ENCODE results near the gene NTN4.

The NTN4 gene

DNA sequence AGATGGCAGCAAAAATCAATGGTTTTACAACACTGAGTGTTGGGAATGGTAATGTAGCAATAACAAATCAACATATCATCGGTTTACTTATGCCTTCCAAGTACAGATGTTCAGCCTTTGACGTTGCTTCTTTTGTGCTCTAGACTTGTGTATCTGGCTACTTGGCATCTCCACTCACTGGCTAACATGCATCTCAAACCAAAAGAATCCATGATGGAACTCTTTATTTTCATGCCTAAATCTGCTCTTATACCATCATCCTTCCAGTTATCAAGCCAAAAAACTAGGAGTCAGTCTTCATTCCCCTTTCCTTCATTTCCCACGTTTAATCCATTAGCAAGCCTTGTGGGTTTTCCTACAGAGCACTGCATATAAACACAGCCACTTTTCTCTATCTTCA, 150.0 kb downstream of the NTN4 start:
- Histone ChIP-seq H3K4me3 (ENCODE audit: severe bottlenecking) (no peak overlapping the region), H3K36me3 (ENCODE audit: low read depth) (no peaks in the 10 kb centered on the region), H3K4me1 (ENCODE audit: insufficient read depth, poor library complexity, severe bottlenecking) (peaks cover 11% of the 10 kb centered on the region), H3K9me3 (ENCODE audit: severe bottlenecking) (no peaks in the 10 kb centered on the region), H3K27me3 (ENCODE audit: insufficient read depth, poor library complexity, severe bottlenecking) (no peaks in the 10 kb centered on the region), H3K27ac (ENCODE audit: poor library complexity, severe bottlenecking) (no peak overlapping the region)
- no peak for TF ChIP-seq CTCF (IDR thresholded peaks at IDR 0.05; ENCODE audit: poor library complexity, severe bottlenecking)
- ATAC-seq (ENCODE audit: low read depth): no peak
- DNase-seq (ENCODE audit: low spot score): no peak

DNA sequence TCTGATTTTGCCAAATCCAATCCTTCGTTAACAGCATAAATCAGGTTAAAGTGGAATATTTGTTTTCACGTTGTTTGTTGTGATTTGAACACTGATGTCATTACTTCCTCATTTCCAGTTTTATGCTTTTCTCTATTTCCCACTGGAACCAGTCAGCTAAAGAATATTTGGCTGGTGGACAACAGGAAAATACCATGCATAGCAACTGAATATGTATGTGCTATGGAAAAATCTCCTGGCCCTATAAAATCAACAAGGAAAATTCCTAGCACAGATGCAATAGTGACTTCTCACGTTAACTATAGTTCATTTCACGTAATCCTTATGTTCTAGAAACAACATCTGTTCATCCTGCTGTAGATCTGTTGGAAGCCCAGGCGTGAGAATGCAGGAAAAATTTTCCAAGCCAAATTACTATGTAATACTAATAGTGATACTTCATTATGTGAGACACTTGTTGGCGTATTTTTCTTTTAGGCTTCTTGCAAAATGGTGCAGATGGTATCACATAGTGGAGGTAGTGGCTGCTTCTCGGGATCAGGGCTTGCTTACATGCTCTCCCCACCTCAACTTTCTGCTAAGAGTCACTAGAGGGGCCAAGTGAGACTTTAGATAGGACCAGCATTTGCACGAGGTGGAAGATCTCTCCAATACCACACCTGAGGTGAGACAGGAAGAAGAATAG, 153.0 kb downstream of the NTN4 start:
- peaks cover 39% of the 10 kb centered on the region for H3K4me1 ChIP-seq (ENCODE audit: insufficient read depth, poor library complexity, severe bottlenecking)
- no peak for DNase-seq (ENCODE audit: low spot score)
- no peaks in the 10 kb centered on the region for H3K27me3 ChIP-seq (ENCODE audit: insufficient read depth, poor library complexity, severe bottlenecking)
- peak overlapping the region; percentile 98 for H3K27ac ChIP-seq (ENCODE audit: poor library complexity, severe bottlenecking)
- no peak for TF ChIP-seq CTCF (IDR thresholded peaks at IDR 0.05; ENCODE audit: poor library complexity, severe bottlenecking)
- ATAC-seq (ENCODE audit: low read depth): peak; percentile 9; the same call in 2 of the 3 replicates
- H3K9me3 ChIP-seq (ENCODE audit: severe bottlenecking): no peaks in the 10 kb centered on the region
- H3K36me3 ChIP-seq (ENCODE audit: low read depth): no peaks in the 10 kb centered on the region
- H3K4me3 ChIP-seq (ENCODE audit: severe bottlenecking): no peak overlapping the region

GRCh38 chr12:95637010-95637409, 153.6 kb downstream of the NTN4 start:
- peak overlapping the region; percentile 98 for H3K27ac ChIP-seq (ENCODE audit: poor library complexity, severe bottlenecking)
- DNase-seq (ENCODE audit: low spot score) (no peak), ATAC-seq (ENCODE audit: low read depth) (no peak)
- TF ChIP-seq CTCF (IDR thresholded peaks at IDR 0.05; ENCODE audit: poor library complexity, severe bottlenecking): no peak
- H3K4me1 ChIP-seq (ENCODE audit: insufficient read depth, poor library complexity, severe bottlenecking): peaks cover 41% of the 10 kb centered on the region
- no peaks in the 10 kb centered on the region for H3K9me3 ChIP-seq (ENCODE audit: severe bottlenecking)
- H3K27me3 ChIP-seq (ENCODE audit: insufficient read depth, poor library complexity, severe bottlenecking): no peaks in the 10 kb centered on the region
- H3K4me3 ChIP-seq (ENCODE audit: severe bottlenecking): no peak overlapping the region
- H3K36me3 ChIP-seq (ENCODE audit: low read depth): no peaks in the 10 kb centered on the region

DNA sequence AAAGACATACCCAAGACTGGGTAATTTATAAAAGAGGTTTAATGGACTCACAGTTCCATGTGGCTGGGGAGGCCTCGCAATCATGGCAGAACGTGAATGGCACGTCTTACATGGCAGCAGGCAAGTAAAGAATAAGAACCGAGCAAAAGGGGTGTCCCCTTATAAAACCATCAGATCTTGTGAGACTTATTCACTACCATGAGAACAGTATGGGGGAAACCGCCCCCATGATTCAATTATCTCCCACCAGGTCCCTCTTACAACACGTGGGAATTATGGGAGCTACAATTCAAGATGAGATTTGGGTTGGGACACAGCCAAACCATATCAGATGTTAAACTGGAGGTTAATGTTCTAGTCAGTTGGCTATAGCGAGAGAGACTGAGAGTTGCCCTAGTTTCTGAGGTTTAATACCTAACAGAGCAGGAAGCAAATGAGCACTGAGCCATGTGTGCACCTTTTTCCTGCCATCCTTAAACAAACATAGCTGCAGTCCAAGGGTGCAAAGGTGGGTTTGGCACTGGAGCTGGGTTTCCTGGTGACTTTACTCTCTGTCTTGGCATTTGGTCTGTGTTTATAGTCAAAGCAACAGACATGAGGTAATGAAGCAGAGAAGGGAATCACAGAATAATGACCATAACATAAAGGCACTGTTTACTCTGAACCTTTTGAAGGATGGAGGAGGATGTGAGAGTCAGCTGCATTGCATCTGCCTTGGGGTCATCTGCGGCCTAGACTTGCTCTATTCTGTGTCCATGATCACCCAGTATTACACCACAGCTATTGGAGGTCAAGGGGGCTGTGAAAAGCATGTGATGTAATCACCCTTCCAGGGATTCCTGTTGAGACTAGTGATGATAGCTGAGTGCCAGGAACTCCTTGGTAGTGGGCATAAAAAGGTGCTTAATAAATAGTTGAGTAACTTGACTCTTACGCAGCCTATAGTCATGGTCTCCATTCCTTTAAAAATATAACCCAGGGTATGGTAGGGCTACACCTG, 155.6 kb downstream of the NTN4 start:
- Histone ChIP-seq H3K27me3 (ENCODE audit: insufficient read depth, poor library complexity, severe bottlenecking) (no peaks in the 10 kb centered on the region), H3K9me3 (ENCODE audit: severe bottlenecking) (no peaks in the 10 kb centered on the region), H3K27ac (ENCODE audit: poor library complexity, severe bottlenecking) (peak overlapping the region; percentile 98), H3K4me1 (ENCODE audit: insufficient read depth, poor library complexity, severe bottlenecking) (peaks cover 41% of the 10 kb centered on the region), H3K36me3 (ENCODE audit: low read depth) (no peaks in the 10 kb centered on the region), H3K4me3 (ENCODE audit: severe bottlenecking) (no peak overlapping the region)
- no peak for TF ChIP-seq CTCF (IDR thresholded peaks at IDR 0.05; ENCODE audit: poor library complexity, severe bottlenecking)
- ATAC-seq (ENCODE audit: low read depth): peak; percentile 66
- peak; percentile 78 for DNase-seq (ENCODE audit: low spot score)

Data from RWPE2 (cell line).